IPS DF 6.9 (cell line): Measurements from ENCODE around the gene ABLIM3.

Source experiments
- DNase-seq: peaks from one replicate; pipeline ENCODE4 v3.0.0-alpha.2; 2013; ENCODE audit warnings: low read depth, low spot score
- H3K27ac ChIP-seq: one replicate; pipeline ENCODE4 v1.5.1; 2013; ENCODE audit warnings: low read length, control low read depth
- H3K27me3 ChIP-seq: 2 replicates; pipeline ENCODE4 v1.6.1; 2013; ENCODE audit warnings: mild to moderate bottlenecking, low read length; ENCODE audit not compliant: control insufficient read depth, insufficient read depth
- H3K36me3 ChIP-seq: 2 replicates; pipeline ENCODE4 v1.6.1; 2013; ENCODE audit warnings: low read length; ENCODE audit not compliant: control insufficient read depth, insufficient read depth
- H3K4me1 ChIP-seq: 2 replicates; pipeline ENCODE4 v1.6.1; 2013; ENCODE audit warnings: low read length; ENCODE audit not compliant: control insufficient read depth, insufficient read depth
- H3K4me3 ChIP-seq: 2 replicates; pipeline ENCODE4 v1.5.1; 2013; ENCODE audit warnings: mild to moderate bottlenecking, low read length
- H3K9me3 ChIP-seq: 2 replicates; pipeline ENCODE4 v1.6.1; 2013; ENCODE audit warnings: low read length, inconsistent platforms; ENCODE audit not compliant: control insufficient read depth, insufficient read depth
- WGBS: extraction: QIAGEN DNeasy Blood & Tissue Kit; methylation state at CpG from one replicate; pipeline ENCODE4 v1.1.7; 2013; ENCODE audit warnings: mixed read lengths, missing lambda C conversion rate; ENCODE audit not compliant: insufficient read length, insufficient coverage; 5-methylcytosine and 5-hydroxymethylcytosine counted together

Gene ABLIM3

DNA sequence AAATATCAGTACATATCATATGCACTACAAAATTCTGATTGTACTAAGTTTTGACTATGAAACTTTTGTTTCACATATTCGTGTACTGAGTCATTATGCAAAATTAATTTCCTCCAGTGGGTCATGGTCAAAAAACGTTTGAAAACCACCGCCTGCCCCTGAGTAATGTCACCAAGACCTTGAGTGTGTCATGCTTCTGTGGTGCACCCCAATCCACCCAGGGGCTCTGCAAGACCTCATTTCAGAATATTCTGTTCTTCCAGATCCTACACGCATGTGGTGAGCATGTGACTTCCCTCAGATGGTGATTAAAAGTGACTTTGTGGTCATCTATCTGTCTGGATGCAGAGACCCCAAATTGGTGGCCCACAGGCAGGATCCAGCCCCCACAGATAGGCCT is 31.0 kb downstream of the ABLIM3 start:
- H3K27me3 ChIP-seq, result no peaks in the 10 kb centered on the region
- WGBS, result no CpG with 5 or more reads among the region's 4 CpGs
- H3K4me1 ChIP-seq, result no peaks in the 10 kb centered on the region
- H3K9me3 ChIP-seq, result no peaks in the 10 kb centered on the region
- no peaks in the 10 kb centered on the region for H3K36me3 ChIP-seq
- no peak for DNase-seq
- no peak overlapping the region for H3K27ac ChIP-seq
- H3K4me3 ChIP-seq, result no peak overlapping the region

DNA sequence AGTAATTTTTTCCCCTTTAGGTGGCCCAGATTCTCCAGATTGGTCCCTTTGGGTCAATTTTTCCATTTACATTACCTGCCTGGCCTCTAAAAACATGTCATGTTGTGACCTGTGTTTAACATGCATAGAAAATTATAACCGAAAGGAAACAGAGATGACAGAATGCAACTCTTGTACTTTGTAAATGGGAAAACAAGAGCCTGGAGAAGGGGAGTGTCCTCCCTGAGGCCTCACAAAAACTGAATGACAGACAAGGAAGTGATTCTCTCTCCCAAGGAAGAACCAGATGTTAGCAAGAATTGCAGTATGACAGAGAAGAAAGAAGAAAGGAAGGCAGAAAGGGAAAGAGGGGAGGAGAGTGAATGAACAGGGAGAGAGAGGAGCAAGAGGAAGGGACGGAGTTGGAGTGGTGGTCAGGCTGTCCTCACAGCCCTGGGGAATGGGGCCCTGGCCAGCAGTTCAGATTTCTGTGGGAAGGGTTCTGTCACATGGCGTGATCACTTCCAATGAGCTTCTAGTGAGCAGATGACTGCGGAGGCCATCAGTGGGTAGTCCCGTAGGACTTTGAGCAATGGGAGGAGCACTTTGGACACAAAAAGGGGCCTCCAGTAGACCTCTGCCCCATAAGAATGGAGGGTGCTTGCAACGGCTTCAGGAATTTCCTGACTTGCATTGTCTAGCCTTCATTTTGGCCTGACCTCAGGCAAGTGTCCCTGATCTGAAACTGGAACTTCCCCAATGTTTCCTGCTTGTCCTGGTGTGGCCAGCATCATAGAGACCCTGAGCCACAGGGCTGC is 31.6 kb downstream of the ABLIM3 start:
- no CpG with 5 or more reads among the region's 6 CpGs for WGBS
- H3K4me1 ChIP-seq, result no peaks in the 10 kb centered on the region

DNA sequence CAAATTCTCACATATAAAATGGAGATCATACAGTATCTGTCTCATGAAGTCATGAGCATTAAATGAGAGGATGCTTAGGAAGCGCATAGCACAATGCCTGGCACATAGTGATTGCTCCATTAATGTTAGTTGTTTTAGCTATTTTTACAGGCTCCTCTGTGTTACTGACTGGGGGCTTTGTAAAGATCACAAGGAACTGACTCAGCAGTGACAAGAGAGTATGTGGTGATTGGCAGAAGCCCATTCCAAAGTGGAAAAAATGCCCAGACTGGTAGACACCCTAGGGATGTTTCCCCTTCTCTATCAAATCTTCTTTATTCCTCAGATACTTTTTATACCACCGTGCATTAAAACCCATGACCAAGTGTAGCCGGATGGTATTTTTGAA is 33.5 kb downstream of the ABLIM3 start:
- no peak for DNase-seq
- H3K36me3 ChIP-seq, result no peaks in the 10 kb centered on the region
- no CpG with 5 or more reads among the region's 3 CpGs for WGBS
- H3K27me3 ChIP-seq, result no peaks in the 10 kb centered on the region
- H3K27ac ChIP-seq, result no peak overlapping the region
- H3K4me1 ChIP-seq, result no peaks in the 10 kb centered on the region
- no peak overlapping the region for H3K4me3 ChIP-seq
- H3K9me3 ChIP-seq, result no peaks in the 10 kb centered on the region

More for the DNA sequence above, 31.6 kb downstream of the ABLIM3 start:
- Histone ChIP-seq H3K4me3 (no peak overlapping the region), H3K36me3 (no peaks in the 10 kb centered on the region), H3K27me3 (no peaks in the 10 kb centered on the region), H3K27ac (no peak overlapping the region), H3K9me3 (no peaks in the 10 kb centered on the region)
- DNase-seq, result no peak

GRCh38 chr5:149175346-149176105 is 34.2 kb downstream of the ABLIM3 start:
- no CpG with 5 or more reads among the region's 12 CpGs for WGBS

DNA sequence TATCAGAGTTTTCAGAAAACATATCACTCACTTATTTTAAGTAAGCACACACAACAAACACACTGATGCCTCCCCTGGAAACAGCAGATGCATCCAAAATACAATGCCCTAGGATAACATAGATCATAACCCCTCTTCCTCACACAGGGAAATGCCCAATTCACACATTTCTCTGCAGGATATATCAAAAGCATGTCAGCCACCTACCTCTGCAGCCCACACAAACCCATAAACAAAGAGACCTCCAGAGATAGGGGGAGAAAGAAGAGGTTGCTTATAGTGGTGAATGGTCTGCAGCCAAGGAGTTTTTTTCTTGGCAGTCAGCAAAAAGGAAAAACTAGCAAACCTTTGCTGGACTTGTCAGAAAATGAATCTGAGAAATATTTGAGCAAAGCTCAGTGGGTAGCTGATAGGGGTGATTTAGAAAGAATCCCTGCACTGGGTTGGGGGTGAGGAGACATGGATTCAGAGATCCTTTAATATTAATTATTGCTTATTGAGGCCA is 36.1 kb downstream of the ABLIM3 start:
- H3K27ac ChIP-seq, result no peak overlapping the region
- H3K4me1 ChIP-seq, result no peaks in the 10 kb centered on the region
- no peak for DNase-seq
- no peaks in the 10 kb centered on the region for H3K36me3 ChIP-seq
- H3K27me3 ChIP-seq, result no peaks in the 10 kb centered on the region
- H3K9me3 ChIP-seq, result no peaks in the 10 kb centered on the region
- H3K4me3 ChIP-seq, result no peak overlapping the region

More at GRCh38 chr5:149175346-149176105, 34.2 kb downstream of the ABLIM3 start:
- Histone ChIP-seq H3K4me3 (no peak overlapping the region), H3K4me1 (no peaks in the 10 kb centered on the region), H3K27me3 (no peaks in the 10 kb centered on the region), H3K36me3 (no peaks in the 10 kb centered on the region), H3K9me3 (no peaks in the 10 kb centered on the region), H3K27ac (no peak overlapping the region)
- no peak for DNase-seq

- H3K36me3 ChIP-seq, result no peaks in the 10 kb centered on the region
- no peaks in the 10 kb centered on the region for H3K27me3 ChIP-seq
- no peak for DNase-seq
- H3K9me3 ChIP-seq, result no peaks in the 10 kb centered on the region
- WGBS, result no CpG with 5 or more reads among the region's 8 CpGs
- H3K4me1 ChIP-seq, result no peaks in the 10 kb centered on the region
- H3K27ac ChIP-seq, result no peak overlapping the region
- no peak overlapping the region for H3K4me3 ChIP-seq
These were observed 36.7 kb downstream of the ABLIM3 start for GRCh38 chr5:149177911-149178565.

DNA sequence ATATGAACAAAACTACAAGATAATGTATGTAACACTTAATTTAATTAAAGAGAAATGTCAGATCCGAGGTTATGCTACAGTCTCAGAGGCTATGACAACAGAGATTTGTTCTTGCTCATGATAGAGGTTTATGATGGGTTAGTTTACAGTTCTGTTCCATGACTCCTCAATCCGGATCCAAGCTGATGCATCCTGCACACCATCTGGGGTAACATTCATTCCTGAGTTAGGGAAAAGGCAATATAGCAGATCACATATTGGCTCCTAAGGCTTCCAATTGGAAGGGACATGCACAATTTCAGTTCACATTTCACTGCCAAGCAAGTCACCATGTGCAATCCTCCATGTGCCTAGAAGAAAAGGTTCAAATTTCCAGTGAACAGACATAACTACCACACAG is 40.4 kb downstream of the ABLIM3 start:
- Histone ChIP-seq H3K9me3 (no peaks in the 10 kb centered on the region), H3K4me3 (no peak overlapping the region), H3K27me3 (no peaks in the 10 kb centered on the region), H3K4me1 (no peaks in the 10 kb centered on the region; the same call in 1 of the 2 replicates), H3K27ac (no peak overlapping the region), H3K36me3 (no peaks in the 10 kb centered on the region)
- no CpG with 5 or more reads among the region's 2 CpGs for WGBS
- DNase-seq, result no peak

DNA sequence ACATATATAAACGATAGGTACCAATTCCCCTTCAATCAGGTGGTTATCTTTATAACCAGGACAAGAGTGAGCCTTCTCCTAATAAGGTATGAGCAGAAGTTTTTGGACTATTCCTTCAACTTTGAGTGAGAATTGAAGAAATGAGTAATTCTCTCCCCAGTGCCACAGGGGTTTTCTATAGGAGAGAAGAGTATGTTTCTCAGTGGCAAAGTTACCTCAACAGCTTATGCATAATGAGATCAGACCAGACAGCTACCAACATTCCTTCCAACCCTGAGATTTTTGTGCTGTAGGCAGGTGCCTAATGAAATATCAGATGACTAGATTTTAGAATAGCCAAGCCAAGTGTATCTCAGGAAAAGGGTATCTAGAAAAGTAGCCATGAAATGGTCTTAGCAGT is 40.9 kb downstream of the ABLIM3 start:
- Histone ChIP-seq H3K4me3 (no peak overlapping the region), H3K4me1 (no peaks in the 10 kb centered on the region; the same call in 1 of the 2 replicates), H3K9me3 (no peaks in the 10 kb centered on the region), H3K27ac (no peak overlapping the region), H3K27me3 (no peaks in the 10 kb centered on the region), H3K36me3 (no peaks in the 10 kb centered on the region)
- no peak for DNase-seq
- no CpG with 5 or more reads among the region's 1 CpG for WGBS

- Histone ChIP-seq H3K9me3 (no peaks in the 10 kb centered on the region), H3K4me1 (no peaks in the 10 kb centered on the region; the same call in 1 of the 2 replicates), H3K27ac (no peak overlapping the region), H3K36me3 (no peaks in the 10 kb centered on the region), H3K27me3 (no peaks in the 10 kb centered on the region), H3K4me3 (no peak overlapping the region)
- DNase-seq, result no peak
- WGBS, result no CpG with 5 or more reads among the region's 3 CpGs
These were observed 43.8 kb downstream of the ABLIM3 start for GRCh38 chr5:149185067-149185466.

- DNase-seq, result no peak
- no CpG with 5 or more reads among the region's 2 CpGs for WGBS
- Histone ChIP-seq H3K27me3 (no peaks in the 10 kb centered on the region), H3K4me1 (no peaks in the 10 kb centered on the region; the same call in 1 of the 2 replicates), H3K36me3 (no peaks in the 10 kb centered on the region), H3K9me3 (no peaks in the 10 kb centered on the region), H3K27ac (no peak overlapping the region), H3K4me3 (no peak overlapping the region)
These were observed 45.2 kb downstream of the ABLIM3 start for GRCh38 chr5:149186506-149186905.
